NAMALWA (cell line): ENCODE results near the gene NFATC1.

Experiments
- DNase-seq: peaks from one replicate; pipeline ENCODE4 v3.0.0-alpha.2; 2015; ENCODE audit warnings: low spot score

The NFATC1 gene

GRCh38 chr18:79441420-79441819, 45.7 kb downstream of the NFATC1 start:
- DNase-seq: no peak

GRCh38 chr18:79442508-79443221, 46.9 kb downstream of the NFATC1 start:
- no peak for DNase-seq

GRCh38 chr18:79445221-79445620, 49.5 kb downstream of the NFATC1 start:
- no peak for DNase-seq

- DNase-seq: no peak
These were observed 50.2 kb downstream of the NFATC1 start for GRCh38 chr18:79445696-79446561.

GRCh38 chr18:79446931-79447330, 51.2 kb downstream of the NFATC1 start:
- DNase-seq: no peak

GRCh38 chr18:79447703-79448367, 52.1 kb downstream of the NFATC1 start:
- no peak for DNase-seq

GRCh38 chr18:79448621-79449020, 52.9 kb downstream of the NFATC1 start:
- DNase-seq: no peak

- DNase-seq: no peak
These were observed 54.0 kb downstream of the NFATC1 start for GRCh38 chr18:79449551-79450288.

GRCh38 chr18:79450289-79451080, 54.8 kb downstream of the NFATC1 start:
- DNase-seq: no peak

GRCh38 chr18:79451237-79452125, 55.8 kb downstream of the NFATC1 start:
- no peak for DNase-seq

GRCh38 chr18:79452190-79452990, 56.7 kb downstream of the NFATC1 start:
- DNase-seq: no peak

GRCh38 chr18:79452991-79453645, 57.4 kb downstream of the NFATC1 start:
- DNase-seq: no peak

- DNase-seq: no peak
These were observed 58.3 kb downstream of the NFATC1 start for GRCh38 chr18:79453816-79454735.

- DNase-seq: no peak
These were observed 59.5 kb downstream of the NFATC1 start for GRCh38 chr18:79455261-79455660.

GRCh38 chr18:79456105-79456980, 60.6 kb downstream of the NFATC1 start:
- no peak for DNase-seq

GRCh38 chr18:79457239-79457638, 61.5 kb downstream of the NFATC1 start:
- DNase-seq: no peak

- DNase-seq: no peak
These were observed 61.9 kb downstream of the NFATC1 start for GRCh38 chr18:79457652-79458051.
